Measurements from ENCODE around the gene TAF13. TPM values are rescaled to one million over a fixed set of nuclear protein-coding genes. Genes with fewer than 3 reads are reported as not detected.

TAF13 gene
- total RNA-seq, 2 experiments from 2014 or later = 18.5 to 19.0 TPM

GRCh38 chr1:109083501-109083900 is 7.7 kb upstream of the TAF13 start:
- no peak overlapping the region for H3K27ac Mint-ChIP-seq
- TF ChIP-seq, protein P1, sequence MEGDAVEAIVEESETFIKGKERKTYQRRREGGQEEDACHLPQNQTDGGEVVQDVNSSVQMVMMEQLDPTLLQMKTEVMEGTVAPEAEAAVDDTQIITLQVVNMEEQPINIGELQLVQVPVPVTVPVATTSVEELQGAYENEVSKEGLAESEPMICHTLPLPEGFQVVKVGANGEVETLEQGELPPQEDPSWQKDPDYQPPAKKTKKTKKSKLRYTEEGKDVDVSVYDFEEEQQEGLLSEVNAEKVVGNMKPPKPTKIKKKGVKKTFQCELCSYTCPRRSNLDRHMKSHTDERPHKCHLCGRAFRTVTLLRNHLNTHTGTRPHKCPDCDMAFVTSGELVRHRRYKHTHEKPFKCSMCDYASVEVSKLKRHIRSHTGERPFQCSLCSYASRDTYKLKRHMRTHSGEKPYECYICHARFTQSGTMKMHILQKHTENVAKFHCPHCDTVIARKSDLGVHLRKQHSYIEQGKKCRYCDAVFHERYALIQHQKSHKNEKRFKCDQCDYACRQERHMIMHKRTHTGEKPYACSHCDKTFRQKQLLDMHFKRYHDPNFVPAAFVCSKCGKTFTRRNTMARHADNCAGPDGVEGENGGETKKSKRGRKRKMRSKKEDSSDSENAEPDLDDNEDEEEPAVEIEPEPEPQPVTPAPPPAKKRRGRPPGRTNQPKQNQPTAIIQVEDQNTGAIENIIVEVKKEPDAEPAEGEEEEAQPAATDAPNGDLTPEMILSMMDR (IDR thresholded peaks at IDR 0.05) = no peak
- ATAC-seq = no peak
- H3K27me3 Mint-ChIP-seq = no peaks in the 10 kb centered on the region
- POLR2A ChIA-PET = interaction anchor here (0.6 kb wide), 1 partner anchor 315 kb away, joined by 3 read pairs; no protein-coding TSS in a partner anchor
- CTCF ChIA-PET = interaction anchor here (0.7 to 1.8 kb wide), 4 partner anchors 8 to 118 kb away, joined by 3 to 5 read pairs (median 4); a partner anchor contains a TSS
- no peaks in the 10 kb centered on the region for H3K36me3 Mint-ChIP-seq (ENCODE audit: low read depth)
- intact Hi-C loops (cut with micrococcal nuclease) = no loop called here
- no peak for DNase-seq
- H3K4me3 Mint-ChIP-seq = no peak overlapping the region
- no peaks in the 10 kb centered on the region for H3K4me1 Mint-ChIP-seq (ENCODE audit: low read depth)
- H3K9me3 Mint-ChIP-seq = no peaks in the 10 kb centered on the region

- Mint-ChIP-seq H3K27me3 (no peaks in the 10 kb centered on the region), H3K4me3 (no peak overlapping the region), H3K4me1 (ENCODE audit: low read depth) (peaks cover 3% of the 10 kb centered on the region), H3K27ac (no peak overlapping the region), H3K36me3 (ENCODE audit: low read depth) (no peaks in the 10 kb centered on the region), H3K9me3 (no peaks in the 10 kb centered on the region)
- POLR2A ChIA-PET = no interaction called here
- CTCF ChIA-PET = no interaction called here
- TF ChIP-seq, protein P1 (IDR thresholded peaks at IDR 0.05) = no peak
- intact Hi-C loops (cut with micrococcal nuclease) = no loop called here
- ATAC-seq = no peak
- DNase-seq = no peak
Observed at GRCh38 chr1:109080441-109081082, 4.8 kb upstream of the TAF13 start.

DNA sequence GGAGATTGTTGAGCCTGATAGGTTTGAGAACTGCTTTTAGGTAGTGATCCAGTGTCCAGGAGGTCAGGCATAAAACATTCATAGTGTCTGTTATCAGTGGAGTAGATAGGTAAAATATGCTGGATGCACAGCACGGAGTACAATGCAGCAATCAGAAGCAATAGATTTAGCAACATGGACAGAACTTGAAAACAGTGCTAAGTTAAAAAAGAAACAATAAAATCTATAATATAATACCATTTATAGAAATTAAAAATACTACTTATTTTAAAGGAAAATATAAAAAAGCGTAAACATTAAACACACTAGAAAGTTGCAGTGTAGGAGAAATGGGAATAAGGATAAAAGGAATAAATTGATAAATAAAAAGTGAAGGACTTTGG is 3.4 kb upstream of the TAF13 start:
- ATAC-seq (no peak), DNase-seq (no peak)
- TF ChIP-seq, protein P1 (IDR thresholded peaks at IDR 0.05) = no peak
- POLR2A ChIA-PET = no interaction called here
- intact Hi-C loops (cut with micrococcal nuclease) = no loop called here
- Mint-ChIP-seq H3K9me3 (no peaks in the 10 kb centered on the region), H3K4me3 (no peak overlapping the region), H3K36me3 (ENCODE audit: low read depth) (peaks cover 1% of the 10 kb centered on the region), H3K27ac (no peak overlapping the region), H3K4me1 (ENCODE audit: low read depth) (peaks cover 11% of the 10 kb centered on the region), H3K27me3 (no peaks in the 10 kb centered on the region)
- CTCF ChIA-PET = no interaction called here

DNA sequence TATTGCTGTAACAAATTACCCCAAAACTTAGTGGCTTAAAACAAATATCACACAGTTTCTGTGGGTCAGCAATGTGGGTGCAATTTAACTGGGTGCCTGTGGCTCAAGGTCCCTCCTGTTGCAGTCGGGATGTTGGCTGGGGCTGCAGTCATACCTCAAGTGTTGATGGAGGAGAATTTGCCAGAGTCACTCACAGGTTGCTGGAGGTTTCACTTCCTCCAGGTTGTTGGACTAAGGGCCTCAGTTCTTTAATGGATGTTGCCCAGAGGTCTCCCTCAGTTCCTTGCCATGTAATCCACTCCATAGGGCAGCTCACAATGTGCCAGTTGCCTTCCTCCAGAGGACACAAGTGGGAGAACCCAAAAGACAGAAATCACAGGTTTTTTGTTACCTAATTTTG is 2.5 kb upstream of the TAF13 start:
- Mint-ChIP-seq H3K27ac (no peak overlapping the region), H3K4me3 (no peak overlapping the region), H3K27me3 (no peaks in the 10 kb centered on the region), H3K9me3 (no peaks in the 10 kb centered on the region), H3K4me1 (ENCODE audit: low read depth) (peaks cover 12% of the 10 kb centered on the region), H3K36me3 (ENCODE audit: low read depth) (peaks cover 3% of the 10 kb centered on the region)
- intact Hi-C loops (cut with micrococcal nuclease) = no loop called here
- no peak for ATAC-seq
- POLR2A ChIA-PET = no interaction called here
- CTCF ChIA-PET = no interaction called here
- TF ChIP-seq, protein P1 (IDR thresholded peaks at IDR 0.05) = no peak
- no peak for DNase-seq

GRCh38 chr1:109069294-109069693 is 6.5 kb downstream of the TAF13 start:
- ChIA-PET CTCF (no interaction called here), POLR2A (interaction anchor here (1.3 kb wide), 1 partner anchor 31 kb away, joined by 4 read pairs; no protein-coding TSS in a partner anchor)
- Mint-ChIP-seq H3K36me3 (ENCODE audit: low read depth) (peaks cover 13% of the 10 kb centered on the region), H3K9me3 (no peaks in the 10 kb centered on the region), H3K27ac (no peak overlapping the region), H3K27me3 (no peaks in the 10 kb centered on the region), H3K4me1 (ENCODE audit: low read depth) (peaks cover 5% of the 10 kb centered on the region), H3K4me3 (no peak overlapping the region)
- ATAC-seq (no peak), DNase-seq (no peak)
- intact Hi-C loops (cut with micrococcal nuclease) = no loop called here
- TF ChIP-seq, protein P1 (IDR thresholded peaks at IDR 0.05) = no peak
